Mucosa of descending colon (tissue), 3 donors: ENCODE data around the gene GMDS. TPM values are rescaled to one million over a fixed set of nuclear protein-coding genes. Genes with fewer than 3 reads are reported as not detected.

Experiments used
- ATAC-seq: fragments of 200-7000 bp; cut with Tn5 transposase; one replicate; pipeline ENCODE4 v1.9.1; 2020; ENCODE audit warnings: mild to moderate bottlenecking, moderate library complexity
- DNase-seq, 3 donors: peaks; one replicate each; pipeline ENCODE4 v3.0.0-alpha.2; 2020
- H3K36me3 ChIP-seq: fragments of 200-600 bp; one replicate; pipeline ENCODE4 v1.8.0; 2021; ENCODE audit warnings: low read depth, mild to moderate bottlenecking
- H3K4me1 ChIP-seq: fragments of 200-600 bp; one replicate; pipeline ENCODE4 v1.8.0; 2021; ENCODE audit warnings: low read depth, mild to moderate bottlenecking
- H3K4me3 ChIP-seq: fragments of 200-600 bp; one replicate; pipeline ENCODE4 v1.8.0; 2021; ENCODE audit warnings: mild to moderate bottlenecking
- H3K9me3 ChIP-seq: fragments of 200-600 bp; one replicate; pipeline ENCODE4 v1.8.0; 2021; ENCODE audit warnings: mild to moderate bottlenecking
- CTCF ChIP-seq: fragments of 200-600 bp; IDR thresholded peaks from one replicate; pipeline ENCODE4 v1.8.0; 2022; ENCODE audit warnings: antibody characterized with exemption, mild to moderate bottlenecking
- intact Hi-C, 2 donors: fragments of 100-400 bp; cut with DNase I in 1 of 2; cut with micrococcal nuclease in 1 of 2; formaldehyde crosslinking; loops; one replicate each; pipeline versions ENCODE4 v1.11.0 to v1.11.1; 2022; cut with DNase I, micrococcal nuclease
- total RNA-seq, 3 donors: library from RNA; stranded (reverse); fragmentation: NEBNext Ultra II Directional in 2 of 3; extraction: Animal tissue kit (Norgen Biotek cat#: 25700) in 2 of 3; gene quantifications; one replicate each; pipeline versions ENCODE4 v1.2.1 to v1.2.4, GENCODE V29; 2021 to 2023
- donor health status: DM: no; HTN: no; CAD: no; lungs with moderate emphysema.
- donor health status: DM: no; HTN: no; CAD: no.
- donor health status: DM: no; HTN: yes; CAD: no.

The GMDS gene
- total RNA-seq, 3 donors from 2014 or later: 68.0 to 228 (median 135) TPM

DNA sequence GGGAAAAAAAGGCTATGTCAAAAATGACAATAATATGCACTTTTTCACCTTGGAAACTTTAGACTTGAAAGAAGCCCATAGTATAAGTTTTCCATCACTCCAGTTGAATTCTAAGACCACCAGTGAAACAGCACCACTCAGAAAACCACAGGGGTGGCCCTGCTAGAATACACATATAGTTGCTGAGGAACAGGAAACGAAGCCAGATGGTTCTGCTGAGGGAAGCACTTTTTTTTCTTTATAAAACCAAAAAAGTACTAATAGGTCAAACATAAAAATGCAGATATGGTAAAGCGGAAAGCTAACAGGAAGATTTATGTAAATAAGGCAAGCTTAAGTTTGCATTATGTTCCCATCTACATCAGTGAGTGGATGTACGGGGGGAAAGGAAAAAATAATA is 331.8 kb downstream of the GMDS start:
- H3K9me3 ChIP-seq: no peaks in the 10 kb centered on the region

GRCh38 chr6:1912731-1913130 is 332.7 kb downstream of the GMDS start:
- intact Hi-C loops: no loop called here
- ATAC-seq (peak; percentile 55), DNase-seq (no peak)
- no peak for TF ChIP-seq CTCF
- Histone ChIP-seq H3K36me3 (no peaks in the 10 kb centered on the region), H3K4me3 (no peak overlapping the region), H3K4me1 (no peaks in the 10 kb centered on the region), H3K9me3 (no peaks in the 10 kb centered on the region)

More for the DNA sequence above, 331.8 kb downstream of the GMDS start:
- H3K4me3 ChIP-seq: no peak overlapping the region
- TF ChIP-seq CTCF: no peak
- H3K4me1 ChIP-seq: no peaks in the 10 kb centered on the region
- intact Hi-C loops: no loop called here
- no peaks in the 10 kb centered on the region for H3K36me3 ChIP-seq
- DNase-seq (no peak), ATAC-seq (no peak)

GRCh38 chr6:1911474-1911873 is 333.9 kb downstream of the GMDS start:
- no peak for DNase-seq
- Histone ChIP-seq H3K36me3 (no peaks in the 10 kb centered on the region), H3K4me1 (no peaks in the 10 kb centered on the region), H3K9me3 (no peaks in the 10 kb centered on the region), H3K4me3 (no peak overlapping the region)
- ATAC-seq: no peak
- TF ChIP-seq CTCF: no peak
- intact Hi-C loops: no loop called here

- Histone ChIP-seq H3K4me1 (no peaks in the 10 kb centered on the region), H3K36me3 (no peaks in the 10 kb centered on the region), H3K4me3 (no peak overlapping the region), H3K9me3 (no peaks in the 10 kb centered on the region)
- intact Hi-C loops: no loop called here
- DNase-seq (no peak), ATAC-seq (no peak)
- TF ChIP-seq CTCF: no peak
These were observed 334.6 kb downstream of the GMDS start for GRCh38 chr6:1910621-1911407.

DNA sequence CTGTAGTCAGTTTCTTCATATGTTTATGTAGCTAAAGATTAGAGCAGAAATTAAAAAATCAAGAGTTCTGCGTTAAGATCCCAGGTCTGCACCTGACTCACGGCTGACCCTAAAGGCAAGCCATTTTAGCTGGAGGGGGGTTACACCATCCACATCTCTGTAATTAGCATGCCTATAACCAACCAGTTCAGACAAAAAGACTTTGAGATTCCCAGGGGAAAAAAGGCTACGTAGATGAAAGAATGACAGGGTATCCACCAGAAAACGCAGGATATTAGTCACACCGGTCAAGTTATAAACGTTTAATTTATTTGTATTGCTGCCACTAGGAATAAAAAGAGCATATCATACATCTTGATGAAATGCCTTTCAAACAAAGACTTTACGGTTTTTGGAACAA is 336.6 kb downstream of the GMDS start:
- no peaks in the 10 kb centered on the region for H3K36me3 ChIP-seq
- DNase-seq (no peak), ATAC-seq (no peak)
- intact Hi-C loops: no loop called here
- no peaks in the 10 kb centered on the region for H3K9me3 ChIP-seq
- no peaks in the 10 kb centered on the region for H3K4me1 ChIP-seq
- H3K4me3 ChIP-seq: no peak overlapping the region
- no peak for TF ChIP-seq CTCF

DNA sequence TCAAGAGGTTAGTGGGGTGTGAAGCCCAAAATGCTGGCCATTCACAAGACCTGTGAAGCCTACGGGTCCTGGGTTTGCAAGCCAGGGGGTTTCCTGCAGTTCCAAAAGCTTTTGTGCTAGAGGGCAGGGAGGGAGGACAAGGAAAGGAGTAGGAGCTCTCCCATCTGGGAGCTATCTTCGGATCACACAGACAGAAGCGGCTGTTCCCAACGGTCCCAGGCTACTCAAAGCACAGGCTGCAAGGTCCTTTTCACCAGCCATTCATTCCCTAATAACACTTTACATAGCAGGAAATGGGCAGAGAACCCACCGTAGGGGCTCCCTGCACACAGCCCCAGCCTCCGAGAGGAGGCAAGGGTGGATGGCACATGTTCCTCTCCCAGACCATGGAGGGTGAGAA is 338.8 kb downstream of the GMDS start:
- intact Hi-C loops: no loop called here
- H3K4me3 ChIP-seq: no peak overlapping the region
- no peak for TF ChIP-seq CTCF
- DNase-seq (no peak), ATAC-seq (no peak)
- H3K4me1 ChIP-seq: no peaks in the 10 kb centered on the region
- H3K36me3 ChIP-seq: no peaks in the 10 kb centered on the region
- H3K9me3 ChIP-seq: no peaks in the 10 kb centered on the region
